ENCODE results near the gene CD3D. TPM values are rescaled to one million over a fixed set of nuclear protein-coding genes. Genes with fewer than 3 reads are reported as not detected.
A peak's percentile ranks its signal among the peaks of the same experiment; 100 is the strongest.

CD3D gene
- total RNA-seq, 1 donor from 2014 or later = not detected

GRCh38 chr11:118364956-118365615 is 22.6 kb upstream of the CD3D start:
- Mint-ChIP-seq H3K27me3 (ENCODE audit: low read depth) (no peaks in the 10 kb centered on the region), H3K4me3 (no peak overlapping the region), H3K9me3 (no peaks in the 10 kb centered on the region), H3K36me3 (peaks cover 26% of the 10 kb centered on the region), H3K27ac (no peak overlapping the region), H3K4me1 (peaks cover 5% of the 10 kb centered on the region)
- TF ChIP-seq CTCF (IDR thresholded peaks at IDR 0.05; ENCODE audit: unreplicated experiment) = no peak
- no peak for DNase-seq (ENCODE audit: low spot score in 2 of 2, unreplicated experiment in 2 of 2)

- Mint-ChIP-seq H3K27ac (peak within 1 kb of the TSS; percentile 97), H3K9me3 (no peaks in the 10 kb centered on the region), H3K36me3 (no peaks in the 10 kb centered on the region), H3K4me1 (peaks cover 13% of the 10 kb centered on the region), H3K4me3 (peak within 1 kb of the TSS; percentile 98), H3K27me3 (ENCODE audit: low read depth) (peaks cover 12% of the 10 kb centered on the region)
- no peak for TF ChIP-seq CTCF (IDR thresholded peaks at IDR 0.05; ENCODE audit: unreplicated experiment)
- peak; percentile 92 to 94 for DNase-seq (ENCODE audit: low spot score in 2 of 2, unreplicated experiment in 2 of 2)
Measured at GRCh38 chr11:118359295-118359958, 16.9 kb upstream of the CD3D start, which contains the start of gene UBE4A. Gene UBE4A (plus strand): TSS chr11:118359600. CDS start chr11:118365081, 5,481 bp downstream.

- Mint-ChIP-seq H3K4me1 (peaks cover 13% of the 10 kb centered on the region), H3K36me3 (no peaks in the 10 kb centered on the region), H3K9me3 (no peaks in the 10 kb centered on the region), H3K4me3 (peak overlapping the region; percentile 30), H3K27me3 (ENCODE audit: low read depth) (peaks cover 14% of the 10 kb centered on the region), H3K27ac (no peak overlapping the region)
- DNase-seq (ENCODE audit: low spot score in 2 of 2, unreplicated experiment in 2 of 2) = no peak
- no peak for TF ChIP-seq CTCF (IDR thresholded peaks at IDR 0.05; ENCODE audit: unreplicated experiment)
Measured at GRCh38 chr11:118358071-118358470, 15.6 kb upstream of the CD3D start.

- Mint-ChIP-seq H3K4me1 (no peaks in the 10 kb centered on the region), H3K36me3 (no peaks in the 10 kb centered on the region), H3K27me3 (ENCODE audit: low read depth) (peaks cover 50% of the 10 kb centered on the region), H3K27ac (no peak overlapping the region), H3K9me3 (no peaks in the 10 kb centered on the region), H3K4me3 (no peak overlapping the region)
- DNase-seq (ENCODE audit: low spot score in 2 of 2, unreplicated experiment in 2 of 2) = no peak
- TF ChIP-seq CTCF (IDR thresholded peaks at IDR 0.05; ENCODE audit: unreplicated experiment) = peak; percentile 80
Measured at GRCh38 chr11:118353084-118353710, 10.7 kb upstream of the CD3D start.

GRCh38 chr11:118349475-118349874 is 7.0 kb upstream of the CD3D start:
- H3K27me3 Mint-ChIP-seq (ENCODE audit: low read depth) = peaks cover 73% of the 10 kb centered on the region
- DNase-seq (ENCODE audit: low spot score in 2 of 2, unreplicated experiment in 2 of 2) = no peak
- no peak overlapping the region for H3K4me3 Mint-ChIP-seq
- no peak overlapping the region for H3K27ac Mint-ChIP-seq
- no peak for TF ChIP-seq CTCF (IDR thresholded peaks at IDR 0.05; ENCODE audit: unreplicated experiment)
- H3K4me1 Mint-ChIP-seq = no peaks in the 10 kb centered on the region
- no peaks in the 10 kb centered on the region for H3K9me3 Mint-ChIP-seq
- no peaks in the 10 kb centered on the region for H3K36me3 Mint-ChIP-seq
